ENCODE results near the gene TPGS1. TPM values are rescaled to one million over a fixed set of nuclear protein-coding genes. Genes with fewer than 3 reads are reported as not detected.
A peak's percentile ranks its signal among the peaks of the same experiment; 100 is the strongest.

TPGS1 gene
- total and polyA plus RNA-seq, 2 of the 8 experiments (the other 6 are each of a cell fraction or from before 2014, with no cell fraction given): 9.1 to 10.6 TPM

- FAIRE-seq (no peak), DNase-seq (ENCODE audit: low read depth in 1 of 2, low spot score in 2 of 2) (peak in 1 of 2 experiments; percentile 72)
- H2BK120ac ChIP-seq (replicated peaks; ENCODE audit: low read depth, low read length): no peak overlapping the region
- H2AFZ ChIP-seq (ENCODE audit: low read length): no peak overlapping the region
- peak overlapping the region; percentile 50; the same call in 1 of the 2 replicates for H2BK12ac ChIP-seq (ENCODE audit: low read depth, low read length)
- ChIA-PET POLR2A (ENCODE audit: partially characterized antibody) (interaction anchor here (0.7 to 5.1 kb wide), 18 partner anchors 8 to 239 kb away, joined by 3 to 43 read pairs (median 4); partner anchors contain the start of gene GZMM), CTCF (ENCODE audit: partially characterized antibody) (interaction anchor here (0.6 to 2.6 kb wide), 18 partner anchors 9 to 765 kb away, joined by 3 to 26 read pairs (median 4); no protein-coding TSS in a partner anchor)
- 21% methylated on average over 36 of the region's 47 CpGs; no CpG with 5 or more reads in 1 of the 2 experiments for WGBS, 2 experiments (ENCODE audit: extremely low coverage in 1 of 2, insufficient coverage in 1 of 2, insufficient read length in 1 of 2, insufficient replicate concordance in 2 of 2, low coverage in 1 of 2, low lambda C conversion rate in 2 of 2, missing lambda C conversion rate in 1 of 2)
- no peak overlapping the region for H2BK20ac ChIP-seq (ENCODE audit: low read length)
- H3K23me2 ChIP-seq (ENCODE audit: low read depth, low read length): peaks cover 5% of the 10 kb centered on the region; the same call in 1 of the 2 replicates
- no peak overlapping the region; the same call in 1 of the 2 replicates for H3K18ac ChIP-seq (ENCODE audit: extremely low read depth, low read length)
- H4K5ac ChIP-seq (ENCODE audit: insufficient read length, low read depth, low read length): peak overlapping the region; percentile 72
- H3K36me3 ChIP-seq (ENCODE audit: control insufficient read depth in 2 of 4, insufficient read depth in 4 of 4, low read length in 3 of 4): peaks cover 8 to 19% (median 14%) of the 10 kb centered on the region in 4 experiments; a peak in 6 of 8 replicates
- H2BK15ac ChIP-seq (ENCODE audit: low read length): no peak overlapping the region
- peak overlapping the region; percentile 81 to 100 (median 84) for H3K4me3 ChIP-seq (ENCODE audit: extremely low read depth in 1 of 4, insufficient read depth in 2 of 4, low read depth in 3 of 4, low read length in 4 of 4)
- peaks cover 0 to 40% of the 10 kb centered on the region in 2 experiments; a peak in 2 of 4 replicates for H3K79me2 ChIP-seq (ENCODE audit: control insufficient read depth in 1 of 2, insufficient read depth in 2 of 2, low read length in 2 of 2)
- H3K79me1 ChIP-seq (ENCODE audit: low read depth, low read length): peaks cover 18% of the 10 kb centered on the region
- H3K4me1 ChIP-seq (replicated peaks in 1 of 4; ENCODE audit: control insufficient read depth in 3 of 4, insufficient read depth in 4 of 4, low read length in 3 of 4): peaks cover 0 to 10% (median 8%) of the 10 kb centered on the region in 4 experiments; a peak in 6 of 7 replicates
- peak overlapping the region; percentile 68 to 74 for H3K4me2 ChIP-seq (ENCODE audit: insufficient read depth in 1 of 2, low read depth in 2 of 2, low read length in 2 of 2)
- H3K4ac ChIP-seq (replicated peaks; ENCODE audit: insufficient read length, low read depth, low read length): peak overlapping the region; percentile 44
- H4K91ac ChIP-seq (replicated peaks; ENCODE audit: insufficient read length, low read length): no peak overlapping the region
- peak overlapping the region; percentile 93 for H4K8ac ChIP-seq (ENCODE audit: extremely low read depth, insufficient read depth, low read length)
- H3K9me3 ChIP-seq (ENCODE audit: insufficient read depth in 2 of 2, low read depth in 1 of 2, low read length in 1 of 2): no peaks in the 10 kb centered on the region; a peak in 1 of 4 replicates
- H3K14ac ChIP-seq (ENCODE audit: insufficient read length): no peak overlapping the region
- no peak overlapping the region for H2AK5ac ChIP-seq (ENCODE audit: low read depth, low read length)
- 0 out of 2 replicates have a peak overlapping the region, but pooled peaks have one; percentile 2 for H3K27ac ChIP-seq (ENCODE audit: low read depth, low read length)
- H3K9ac ChIP-seq (replicated peaks in 1 of 4; ENCODE audit: extremely low read depth in 1 of 4, low read depth in 3 of 4, low read length in 3 of 4): peak overlapping the region; percentile 80 to 94 (median 84)
- no peak overlapping the region for H3K56ac ChIP-seq (replicated peaks; ENCODE audit: insufficient read length, low read depth, low read length)
- no peaks in the 10 kb centered on the region for H3K27me3 ChIP-seq (replicated peaks in 1 of 4; ENCODE audit: control insufficient read depth in 3 of 4, extremely low read depth in 1 of 4, insufficient read depth in 3 of 4, low read length in 3 of 4)
- no peak overlapping the region for H2BK5ac ChIP-seq (ENCODE audit: low read depth, low read length)
- no peak overlapping the region for H3K23ac ChIP-seq (ENCODE audit: insufficient read length)
- peaks cover 22 to 28% of the 10 kb centered on the region in 2 experiments for H4K20me1 ChIP-seq (replicated peaks in 1 of 2; ENCODE audit: control insufficient read depth in 1 of 2, insufficient read depth in 2 of 2, low read length in 2 of 2)
- TF ChIP-seq SP4 (IDR thresholded peaks at IDR 0.05; ENCODE audit: low read length): no peak
- peak; percentile 18 for TF ChIP-seq TAF7 (optimal IDR thresholded peaks at IDR 0.05; ENCODE audit: borderline replicate concordance, low read depth, low read length)
- peak; percentile 67 for TF ChIP-seq TAF1 (IDR thresholded peaks at IDR 0.05; ENCODE audit: low read depth, low read length)
- peak; percentile 30 to 70 (median 67) for TF ChIP-seq CTCF (IDR thresholded peaks at IDR 0.05; ENCODE audit: control extremely low read depth in 1 of 3, insufficient read depth in 1 of 3, low read depth in 1 of 3, low read length in 3 of 3)
- peak; percentile 25 to 37; a peak in 2 of 4 replicates for TF ChIP-seq RAD21 (IDR thresholded peaks at IDR 0.05 in 1 of 2, conservative IDR thresholded peaks at IDR 0.05 in 1 of 2; ENCODE audit: low read depth in 2 of 2, low read length in 2 of 2)
- peak; percentile 32; the same call in 1 of the 2 replicates for TF ChIP-seq TBP (IDR thresholded peaks at IDR 0.05; ENCODE audit: low read depth, low read length)
- TF ChIP-seq, protein P1, sequence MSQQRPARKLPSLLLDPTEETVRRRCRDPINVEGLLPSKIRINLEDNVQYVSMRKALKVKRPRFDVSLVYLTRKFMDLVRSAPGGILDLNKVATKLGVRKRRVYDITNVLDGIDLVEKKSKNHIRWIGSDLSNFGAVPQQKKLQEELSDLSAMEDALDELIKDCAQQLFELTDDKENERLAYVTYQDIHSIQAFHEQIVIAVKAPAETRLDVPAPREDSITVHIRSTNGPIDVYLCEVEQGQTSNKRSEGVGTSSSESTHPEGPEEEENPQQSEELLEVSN (IDR thresholded peaks at IDR 0.05): no peak
Measured at GRCh38 chr19:532561-533363, 25.5 kb downstream of the TPGS1 start.
